Tibial nerve (tissue), 4 donors: ENCODE results near the gene MAN2B1.

Experiments
- EP300 ChIP-seq, 2 donors: sonication (generic); formaldehyde crosslinking; IDR thresholded peaks; one replicate each; pipeline ENCODE4 v1.6.1; 2017; ENCODE audit warnings: antibody characterized with exemption in 2 of 2, mild to moderate bottlenecking in 1 of 2
- TF ChIP-seq, protein P1 (sequence below), 5 experiments: fragments of 200-600 bp in 3 of 5; fragments of 450-650 bp in 2 of 5; sonication (generic) in 3 of 5; IDR thresholded peaks; one replicate each; pipeline ENCODE4 v1.5.1; 2016 to 2019; ENCODE audit warnings: antibody characterized with exemption in 5 of 5, mild to moderate bottlenecking in 3 of 5, moderate library complexity in 2 of 5

- TF ChIP-seq, protein P1, sequence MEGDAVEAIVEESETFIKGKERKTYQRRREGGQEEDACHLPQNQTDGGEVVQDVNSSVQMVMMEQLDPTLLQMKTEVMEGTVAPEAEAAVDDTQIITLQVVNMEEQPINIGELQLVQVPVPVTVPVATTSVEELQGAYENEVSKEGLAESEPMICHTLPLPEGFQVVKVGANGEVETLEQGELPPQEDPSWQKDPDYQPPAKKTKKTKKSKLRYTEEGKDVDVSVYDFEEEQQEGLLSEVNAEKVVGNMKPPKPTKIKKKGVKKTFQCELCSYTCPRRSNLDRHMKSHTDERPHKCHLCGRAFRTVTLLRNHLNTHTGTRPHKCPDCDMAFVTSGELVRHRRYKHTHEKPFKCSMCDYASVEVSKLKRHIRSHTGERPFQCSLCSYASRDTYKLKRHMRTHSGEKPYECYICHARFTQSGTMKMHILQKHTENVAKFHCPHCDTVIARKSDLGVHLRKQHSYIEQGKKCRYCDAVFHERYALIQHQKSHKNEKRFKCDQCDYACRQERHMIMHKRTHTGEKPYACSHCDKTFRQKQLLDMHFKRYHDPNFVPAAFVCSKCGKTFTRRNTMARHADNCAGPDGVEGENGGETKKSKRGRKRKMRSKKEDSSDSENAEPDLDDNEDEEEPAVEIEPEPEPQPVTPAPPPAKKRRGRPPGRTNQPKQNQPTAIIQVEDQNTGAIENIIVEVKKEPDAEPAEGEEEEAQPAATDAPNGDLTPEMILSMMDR (IDR thresholded peaks at IDR 0.05), result no peak
- no peak for TF ChIP-seq EP300 (IDR thresholded peaks at IDR 0.05)
These were observed 23.2 kb upstream of the MAN2B1 start for GRCh38 chr19:12689581-12690216.
